Measurements from ENCODE around the gene RAB11FIP5.

DNA sequence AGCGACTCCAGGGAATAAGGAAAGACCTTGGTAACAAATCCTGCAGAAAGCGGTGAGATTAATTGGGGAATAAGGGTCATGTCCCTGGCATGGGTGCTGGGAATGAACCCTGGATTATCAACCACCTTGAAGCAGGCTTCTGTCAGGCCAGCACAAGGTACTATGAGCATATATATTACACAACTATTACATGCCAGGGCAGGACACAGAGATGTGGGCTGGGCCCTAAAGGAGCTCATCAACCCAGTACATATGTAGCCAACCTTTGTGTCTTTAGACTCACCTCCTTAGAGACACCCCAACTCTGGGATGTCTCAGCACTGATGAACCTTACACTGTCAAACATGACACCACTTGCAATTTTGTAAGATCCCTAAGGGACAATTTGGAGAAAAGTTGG, 44.6 kb downstream of the RAB11FIP5 start:
- TF ChIP-seq, protein P1, sequence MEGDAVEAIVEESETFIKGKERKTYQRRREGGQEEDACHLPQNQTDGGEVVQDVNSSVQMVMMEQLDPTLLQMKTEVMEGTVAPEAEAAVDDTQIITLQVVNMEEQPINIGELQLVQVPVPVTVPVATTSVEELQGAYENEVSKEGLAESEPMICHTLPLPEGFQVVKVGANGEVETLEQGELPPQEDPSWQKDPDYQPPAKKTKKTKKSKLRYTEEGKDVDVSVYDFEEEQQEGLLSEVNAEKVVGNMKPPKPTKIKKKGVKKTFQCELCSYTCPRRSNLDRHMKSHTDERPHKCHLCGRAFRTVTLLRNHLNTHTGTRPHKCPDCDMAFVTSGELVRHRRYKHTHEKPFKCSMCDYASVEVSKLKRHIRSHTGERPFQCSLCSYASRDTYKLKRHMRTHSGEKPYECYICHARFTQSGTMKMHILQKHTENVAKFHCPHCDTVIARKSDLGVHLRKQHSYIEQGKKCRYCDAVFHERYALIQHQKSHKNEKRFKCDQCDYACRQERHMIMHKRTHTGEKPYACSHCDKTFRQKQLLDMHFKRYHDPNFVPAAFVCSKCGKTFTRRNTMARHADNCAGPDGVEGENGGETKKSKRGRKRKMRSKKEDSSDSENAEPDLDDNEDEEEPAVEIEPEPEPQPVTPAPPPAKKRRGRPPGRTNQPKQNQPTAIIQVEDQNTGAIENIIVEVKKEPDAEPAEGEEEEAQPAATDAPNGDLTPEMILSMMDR (IDR thresholded peaks at IDR 0.05), result no peak
- no peak for TF ChIP-seq POLR2A (IDR thresholded peaks at IDR 0.05)
- no peak for TF ChIP-seq POLR2AphosphoS5 (IDR thresholded peaks at IDR 0.05)
